Activated naive CD8-positive, alpha-beta T cell treated with anti-CD3 and anti-CD28 coated beads for 36 hours (primary cell): ENCODE measurements around the gene ITGA1. TPM values are rescaled to one million over a fixed set of nuclear protein-coding genes. Genes with fewer than 3 reads are reported as not detected.
A peak's percentile ranks its signal among the peaks of the same experiment; 100 is the strongest.
"Not testable (repeated sequence)": the region's sequence is repeated elsewhere in the genome, so short reads cannot be mapped to it uniquely, and the experiment has no call there.

Experiments used
- DNase-seq: peaks from one replicate; pipeline ENCODE4 v3.0.0; 2021
- H3K27ac Mint-ChIP-seq: one replicate; pipeline ENCODE4 v1.8.0; 2022; ENCODE audit warnings: mild to moderate bottlenecking, moderate library complexity, mixed read lengths
- H3K27me3 Mint-ChIP-seq: one replicate; pipeline ENCODE4 v1.8.0; 2022; ENCODE audit warnings: mild to moderate bottlenecking, mixed read lengths
- H3K36me3 Mint-ChIP-seq: one replicate; pipeline ENCODE4 v1.8.0; 2021; ENCODE audit warnings: mild to moderate bottlenecking, mixed read lengths
- H3K4me1 Mint-ChIP-seq: one replicate; pipeline ENCODE4 v1.8.0; 2021; ENCODE audit warnings: mixed read lengths
- H3K4me3 Mint-ChIP-seq: one replicate; pipeline ENCODE4 v1.8.0; 2022; ENCODE audit warnings: mild to moderate bottlenecking, moderate library complexity, mixed read lengths
- H3K9me3 Mint-ChIP-seq: one replicate; pipeline ENCODE4 v1.8.0; 2022; ENCODE audit warnings: mixed read lengths
- total RNA-seq, 2 experiments: library from RNA; stranded (reverse); gene quantifications; one replicate each; pipeline ENCODE4 v1.2.3, GENCODE V29; 2021

Gene ITGA1
- total RNA-seq, 2 experiments from 2014 or later = 6.9 to 9.9 TPM

- not testable (repeated sequence) for H3K27ac Mint-ChIP-seq, H3K36me3 Mint-ChIP-seq, DNase-seq, H3K4me3 Mint-ChIP-seq, H3K4me1 Mint-ChIP-seq
- Mint-ChIP-seq H3K27me3 (peaks cover 27% of the 10 kb centered on the region), H3K9me3 (peaks cover 14% of the 10 kb centered on the region)
These were observed 188.4 kb downstream of the ITGA1 start for GRCh38 chr5:52976157-52976556.

DNA sequence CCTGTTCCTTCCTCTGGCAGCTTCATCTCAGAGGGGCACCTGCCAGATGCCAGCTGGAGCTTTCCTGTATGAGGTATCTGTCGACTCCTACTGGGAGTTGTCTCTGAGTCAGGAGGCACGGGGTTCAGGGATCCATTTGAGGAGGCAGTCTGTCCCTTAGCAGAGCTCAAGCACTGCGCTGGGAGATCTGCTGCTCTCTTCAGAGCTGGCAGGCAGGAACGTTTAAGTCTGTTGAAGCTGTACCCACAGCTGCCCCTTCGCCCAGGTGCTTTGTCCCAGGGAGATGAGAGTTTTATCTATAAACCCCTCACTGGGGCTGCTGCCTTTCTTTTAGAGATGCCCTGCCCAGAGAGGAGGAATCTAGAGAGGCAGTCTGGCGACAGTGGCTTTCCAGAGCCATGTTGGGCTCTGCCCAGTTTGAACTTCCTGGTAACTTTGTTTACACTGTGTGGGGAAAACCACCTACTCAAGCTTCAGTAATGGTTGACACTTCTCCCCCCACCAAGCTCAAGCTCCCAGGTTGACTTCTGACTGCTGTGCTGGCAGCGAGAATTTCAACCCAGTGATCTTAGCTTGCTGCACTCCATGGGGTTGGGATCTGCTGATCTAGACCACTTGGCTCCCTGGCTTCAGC, 189.7 kb downstream of the ITGA1 start:
- Mint-ChIP-seq H3K27me3 (peaks cover 34% of the 10 kb centered on the region), H3K4me3 (no peak overlapping the region), H3K9me3 (peaks cover 14% of the 10 kb centered on the region), H3K36me3 (peaks cover 3% of the 10 kb centered on the region), H3K4me1 (no peaks in the 10 kb centered on the region), H3K27ac (no peak overlapping the region)
- no peak for DNase-seq

DNA sequence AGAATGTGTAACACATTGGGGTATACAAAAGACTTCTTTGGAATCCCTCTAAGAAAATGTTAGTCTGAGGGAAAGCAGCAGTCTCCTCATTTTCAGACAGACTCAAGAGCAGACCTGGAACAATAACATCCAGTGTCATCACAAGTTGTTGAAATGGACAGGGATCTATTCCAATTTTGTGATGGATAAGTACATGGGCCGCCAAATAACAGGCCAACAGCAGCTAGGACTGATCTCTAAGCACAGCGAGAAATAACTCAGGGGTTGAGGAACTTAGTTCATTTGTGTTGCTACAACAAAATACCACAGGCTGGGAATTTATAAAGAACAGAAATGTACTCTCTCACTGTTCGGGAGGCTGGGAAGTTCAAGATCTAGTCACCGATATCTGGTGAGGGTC, 193.8 kb downstream of the ITGA1 start:
- Mint-ChIP-seq H3K4me3 (no peak overlapping the region), H3K4me1 (peaks cover 14% of the 10 kb centered on the region), H3K27ac (no peak overlapping the region), H3K36me3 (peaks cover 3% of the 10 kb centered on the region), H3K27me3 (peaks cover 60% of the 10 kb centered on the region), H3K9me3 (peaks cover 5% of the 10 kb centered on the region)
- no peak for DNase-seq

DNA sequence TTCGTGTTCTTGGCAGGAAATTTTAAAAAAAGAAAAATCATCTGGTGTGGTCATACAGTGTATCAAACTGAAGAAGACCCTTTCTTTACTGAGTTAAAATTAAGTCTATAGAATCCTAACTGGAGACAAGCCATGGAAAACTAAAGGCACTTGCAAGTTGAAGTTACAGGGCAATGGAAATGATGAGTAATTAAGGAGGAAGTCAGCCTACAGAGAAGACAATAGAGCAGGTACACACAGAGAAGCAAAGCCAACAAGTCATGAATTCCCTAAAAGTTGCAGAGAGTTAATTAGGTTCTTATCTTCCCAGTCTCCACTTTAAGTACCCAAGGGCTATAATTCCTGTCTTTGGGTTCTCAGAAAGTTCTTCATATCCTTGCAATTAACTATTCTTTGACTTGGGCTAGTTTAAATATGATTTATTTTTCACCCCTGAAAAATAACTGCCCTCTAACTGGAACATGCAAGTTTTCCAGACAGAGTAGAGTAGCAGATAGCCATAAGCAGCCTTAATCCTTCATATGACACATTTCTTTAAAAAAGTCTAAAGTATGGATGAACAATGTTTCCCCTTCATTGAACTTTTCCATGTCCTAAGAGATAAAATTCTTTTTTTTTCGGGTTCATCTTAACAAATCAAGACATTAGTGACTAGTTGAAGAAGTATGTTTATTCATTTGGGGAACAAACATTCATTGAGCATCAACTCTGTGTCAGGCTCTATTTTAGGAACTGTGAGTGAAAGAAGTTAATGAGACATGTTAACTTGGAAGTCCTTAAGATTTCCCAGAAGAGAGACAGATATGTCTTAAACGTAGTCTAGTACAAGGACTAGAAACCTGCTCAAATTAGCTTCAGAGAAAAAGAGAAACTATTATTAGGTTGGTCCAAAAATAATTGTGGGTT, 196.3 kb downstream of the ITGA1 start:
- no peaks in the 10 kb centered on the region for H3K9me3 Mint-ChIP-seq
- no peak for DNase-seq
- peaks cover 77% of the 10 kb centered on the region for H3K27me3 Mint-ChIP-seq
- H3K4me3 Mint-ChIP-seq = no peak overlapping the region
- peaks cover 28% of the 10 kb centered on the region for H3K4me1 Mint-ChIP-seq
- H3K27ac Mint-ChIP-seq = no peak overlapping the region
- no peaks in the 10 kb centered on the region for H3K36me3 Mint-ChIP-seq

DNA sequence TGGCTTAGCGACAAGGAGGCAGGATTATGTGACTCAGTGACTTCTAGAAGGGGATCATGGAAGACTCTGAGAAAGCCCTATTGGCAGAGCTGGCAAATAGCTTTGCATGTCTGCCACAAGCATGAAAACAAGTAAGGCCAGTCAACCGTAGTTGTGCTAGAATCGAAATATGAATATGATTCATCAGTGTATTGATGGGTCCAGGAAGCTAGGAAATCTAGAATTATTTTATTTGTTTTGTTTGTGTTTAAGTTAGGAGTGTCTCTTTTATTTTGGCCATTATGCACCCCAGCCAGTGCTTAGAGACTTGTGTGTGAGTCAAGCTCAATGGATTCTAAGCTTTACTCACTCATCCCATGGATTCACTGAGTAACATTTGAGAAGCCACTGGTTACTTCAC, 197.6 kb downstream of the ITGA1 start:
- H3K27me3 Mint-ChIP-seq = peaks cover 71% of the 10 kb centered on the region
- no peaks in the 10 kb centered on the region for H3K9me3 Mint-ChIP-seq
- H3K27ac Mint-ChIP-seq = no peak overlapping the region
- H3K4me3 Mint-ChIP-seq = no peak overlapping the region
- DNase-seq = no peak
- peaks cover 30% of the 10 kb centered on the region for H3K4me1 Mint-ChIP-seq
- H3K36me3 Mint-ChIP-seq = no peaks in the 10 kb centered on the region

DNA sequence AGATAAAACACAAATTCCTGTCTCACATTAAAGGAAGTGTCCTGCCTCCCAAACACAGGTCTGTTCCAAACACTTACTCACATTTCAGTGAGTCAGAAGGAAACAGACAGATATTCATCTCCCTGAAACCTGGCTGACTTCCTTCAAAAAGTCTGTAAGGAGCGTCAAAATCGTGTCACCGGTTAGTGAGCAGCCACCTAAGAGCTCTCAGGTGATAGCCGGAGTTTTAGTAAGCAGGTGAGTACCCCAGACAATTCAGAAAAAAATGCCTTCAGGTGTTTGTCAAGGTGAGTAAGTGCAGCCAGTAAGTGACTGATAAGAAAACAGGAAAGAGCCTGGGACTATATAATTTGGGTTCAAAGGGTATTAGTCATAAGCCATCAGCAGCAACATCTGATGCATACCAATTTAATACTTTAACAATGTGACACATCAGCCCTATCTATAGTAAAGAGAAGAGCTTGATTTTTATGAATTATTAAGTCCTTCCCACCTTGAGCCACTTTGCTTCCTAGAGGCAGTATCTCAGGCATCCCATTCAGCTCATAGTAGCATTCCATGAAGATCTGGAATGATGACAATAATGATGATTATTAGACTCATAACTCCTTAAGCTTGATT, 200.1 kb downstream of the ITGA1 start:
- Mint-ChIP-seq H3K36me3 (peaks cover 2% of the 10 kb centered on the region), H3K27me3 (peaks cover 72% of the 10 kb centered on the region), H3K4me1 (peaks cover 30% of the 10 kb centered on the region), H3K9me3 (no peaks in the 10 kb centered on the region), H3K27ac (no peak overlapping the region), H3K4me3 (no peak overlapping the region)
- no peak for DNase-seq

DNA sequence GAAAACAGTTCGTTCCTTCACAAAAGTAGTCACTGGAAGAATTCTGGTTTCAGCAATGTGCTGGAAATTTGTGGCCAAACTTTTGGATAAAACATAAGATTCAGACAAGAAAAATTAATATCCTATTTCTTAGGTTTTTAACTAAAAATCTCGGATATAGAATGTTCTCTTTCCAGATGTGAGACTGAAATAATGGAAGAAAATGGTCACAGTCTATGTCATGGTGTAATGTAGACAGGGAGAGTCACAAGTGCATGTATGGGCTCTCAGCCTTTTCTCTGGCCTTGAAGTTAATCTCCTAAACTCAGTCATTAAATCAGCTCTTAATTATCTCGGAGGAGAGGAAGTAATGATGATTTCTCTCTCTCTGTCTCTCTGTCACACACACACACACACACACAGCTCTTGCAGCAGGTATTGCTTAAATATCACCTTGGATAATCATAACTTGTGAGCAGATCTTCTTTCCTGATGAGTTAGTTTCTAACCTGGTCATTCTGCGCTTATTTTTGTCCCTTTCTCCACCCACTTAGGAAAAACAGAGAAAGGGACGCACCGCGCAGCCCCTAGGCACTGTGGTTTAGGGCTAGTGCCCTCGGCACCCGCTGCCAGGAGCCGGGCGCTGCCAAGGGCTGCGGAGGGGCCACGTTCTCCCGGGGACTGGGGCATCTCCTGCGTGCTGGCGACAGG, 200.8 kb downstream of the ITGA1 start:
- Mint-ChIP-seq H3K27ac (no peak overlapping the region), H3K4me1 (peaks cover 27% of the 10 kb centered on the region), H3K36me3 (peaks cover 2% of the 10 kb centered on the region), H3K4me3 (peak overlapping the region; percentile 67), H3K9me3 (no peaks in the 10 kb centered on the region), H3K27me3 (peaks cover 70% of the 10 kb centered on the region)
- DNase-seq = no peak

DNA sequence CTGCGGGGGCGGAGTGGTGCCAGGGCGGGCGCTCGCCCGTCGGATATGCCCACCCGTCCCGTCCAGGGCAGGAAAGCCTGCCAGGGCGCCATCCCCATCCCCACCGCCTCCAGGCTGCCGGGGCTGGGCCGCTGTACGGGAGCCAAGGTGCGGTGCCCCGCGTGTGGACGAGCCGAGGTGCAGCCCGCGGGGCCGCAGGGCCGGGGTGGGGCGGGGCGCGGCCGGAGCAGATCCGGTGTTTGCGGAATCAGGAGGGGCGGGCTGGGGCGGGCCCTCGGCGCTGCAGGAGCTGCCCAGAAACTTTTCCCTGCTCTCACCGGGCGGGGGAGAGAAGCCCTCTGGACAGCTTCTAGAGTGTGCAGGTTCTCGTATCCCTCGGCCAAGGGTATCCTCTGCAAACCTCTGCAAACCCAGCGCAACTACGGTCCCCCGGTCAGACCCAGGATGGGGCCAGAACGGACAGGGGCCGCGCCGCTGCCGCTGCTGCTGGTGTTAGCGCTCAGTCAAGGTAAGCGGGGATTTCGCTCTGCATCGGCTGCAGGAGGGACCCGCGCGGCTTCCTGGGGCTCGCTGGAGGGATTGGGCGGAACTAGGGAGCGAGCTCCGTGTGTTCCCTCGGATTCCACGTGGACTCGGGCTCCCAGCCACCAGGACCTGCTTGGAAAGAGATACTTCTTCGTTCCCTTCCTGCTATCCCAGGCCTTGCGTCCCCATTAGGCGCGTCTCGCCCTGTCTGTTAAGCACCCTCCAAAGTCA, 201.5 kb downstream of the ITGA1 start, which contains the start of gene ITGA2:
ITGA2 (plus strand) TSS at position 328 of the 756 bp plus-strand sequence; CDS start at position 445, 117 bp downstream.
- peaks cover 21% of the 10 kb centered on the region for H3K4me1 Mint-ChIP-seq

GRCh38 chr5:52989781-52990527, 202.2 kb downstream of the ITGA1 start:
- H3K4me3 Mint-ChIP-seq = peak overlapping the region; percentile 74
- peaks cover 2% of the 10 kb centered on the region for H3K36me3 Mint-ChIP-seq
- peaks cover 60% of the 10 kb centered on the region for H3K27me3 Mint-ChIP-seq
- DNase-seq = peak; percentile 40
- H3K27ac Mint-ChIP-seq = no peak overlapping the region
- peaks cover 20% of the 10 kb centered on the region for H3K4me1 Mint-ChIP-seq
- H3K9me3 Mint-ChIP-seq = no peaks in the 10 kb centered on the region

More for the DNA sequence above, 201.5 kb downstream of the ITGA1 start, which contains the start of gene ITGA2:
- peaks cover 2% of the 10 kb centered on the region for H3K36me3 Mint-ChIP-seq
- peak; percentile 35 for DNase-seq
- no peak within 1 kb of the TSS for H3K27ac Mint-ChIP-seq
- H3K4me3 Mint-ChIP-seq = peak within 1 kb of the TSS; percentile 74
- H3K9me3 Mint-ChIP-seq = no peaks in the 10 kb centered on the region
- H3K27me3 Mint-ChIP-seq = peaks cover 67% of the 10 kb centered on the region

- Mint-ChIP-seq H3K27me3 (peaks cover 55% of the 10 kb centered on the region), H3K4me3 (no peak overlapping the region), H3K36me3 (peaks cover 2% of the 10 kb centered on the region), H3K27ac (no peak overlapping the region), H3K4me1 (peaks cover 17% of the 10 kb centered on the region), H3K9me3 (no peaks in the 10 kb centered on the region)
- no peak for DNase-seq
These were observed 202.8 kb downstream of the ITGA1 start for GRCh38 chr5:52990528-52990925.

DNA sequence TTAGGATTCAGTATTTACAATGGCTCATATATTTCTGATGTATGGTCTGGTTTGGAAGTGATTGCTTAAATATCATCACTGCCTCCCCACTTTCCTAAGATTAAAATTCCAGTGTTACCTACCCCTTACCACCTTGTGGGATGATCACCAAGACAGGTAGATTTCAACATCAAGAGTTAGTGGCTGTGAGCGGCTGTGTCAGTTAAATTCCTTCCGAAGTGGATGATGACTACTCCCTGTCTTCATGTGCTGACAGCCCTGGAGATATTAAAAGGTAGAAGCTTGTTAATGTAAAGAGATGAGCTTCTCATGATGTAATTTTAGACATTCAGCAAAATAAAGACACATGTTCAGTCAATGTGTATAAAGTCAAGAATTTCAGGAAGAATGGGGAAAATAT, 205.7 kb downstream of the ITGA1 start:
- no peaks in the 10 kb centered on the region for H3K9me3 Mint-ChIP-seq
- H3K27ac Mint-ChIP-seq = no peak overlapping the region
- DNase-seq = no peak
- H3K27me3 Mint-ChIP-seq = peaks cover 38% of the 10 kb centered on the region
- H3K4me1 Mint-ChIP-seq = peaks cover 6% of the 10 kb centered on the region
- peaks cover 2% of the 10 kb centered on the region for H3K36me3 Mint-ChIP-seq
- no peak overlapping the region for H3K4me3 Mint-ChIP-seq

DNA sequence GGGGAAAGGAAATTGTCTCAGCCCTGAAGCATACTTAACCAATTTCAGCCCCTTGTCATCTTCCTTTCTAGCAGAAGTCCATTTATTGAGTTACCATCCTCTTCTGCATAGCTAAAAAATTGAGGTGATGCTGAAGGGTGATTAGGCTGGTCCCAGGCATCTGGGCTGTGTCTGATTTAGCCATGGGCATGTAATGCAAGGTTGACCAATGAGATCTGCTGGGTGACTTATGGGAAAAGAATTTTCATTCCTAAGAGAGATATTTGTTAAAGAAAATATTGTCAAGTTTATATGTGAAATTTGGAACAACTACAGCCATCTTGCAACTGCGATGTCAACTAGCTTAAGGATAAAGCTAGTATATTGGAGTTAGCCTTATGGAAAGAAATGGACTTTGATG, 206.6 kb downstream of the ITGA1 start:
- Mint-ChIP-seq H3K4me1 (peaks cover 2% of the 10 kb centered on the region), H3K9me3 (no peaks in the 10 kb centered on the region), H3K36me3 (peaks cover 2% of the 10 kb centered on the region), H3K27me3 (peaks cover 34% of the 10 kb centered on the region), H3K27ac (no peak overlapping the region), H3K4me3 (no peak overlapping the region)
- no peak for DNase-seq

DNA sequence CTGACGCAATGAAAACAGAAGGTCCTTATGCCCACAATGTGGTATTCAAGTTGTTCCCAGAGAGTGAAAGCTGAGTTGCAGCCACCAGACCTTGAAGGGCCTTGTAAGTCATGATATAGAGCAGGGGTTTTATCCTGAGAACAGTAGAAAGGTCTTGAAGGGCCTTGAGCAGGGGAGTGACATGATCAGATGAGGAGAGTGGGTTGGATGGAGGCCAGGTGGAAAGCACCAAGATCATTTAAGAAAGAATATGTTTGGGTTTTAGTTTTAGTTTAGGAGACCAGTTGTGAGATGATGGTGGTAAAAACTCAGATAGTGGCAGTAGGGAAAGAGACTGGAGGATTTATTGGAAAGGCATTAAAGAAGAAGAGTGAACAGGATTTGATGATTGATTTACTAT, 207.4 kb downstream of the ITGA1 start:
- no peak for DNase-seq
- Mint-ChIP-seq H3K27ac (no peak overlapping the region), H3K36me3 (peaks cover 2% of the 10 kb centered on the region), H3K27me3 (peaks cover 31% of the 10 kb centered on the region), H3K4me1 (peaks cover 2% of the 10 kb centered on the region), H3K9me3 (no peaks in the 10 kb centered on the region), H3K4me3 (no peak overlapping the region)

DNA sequence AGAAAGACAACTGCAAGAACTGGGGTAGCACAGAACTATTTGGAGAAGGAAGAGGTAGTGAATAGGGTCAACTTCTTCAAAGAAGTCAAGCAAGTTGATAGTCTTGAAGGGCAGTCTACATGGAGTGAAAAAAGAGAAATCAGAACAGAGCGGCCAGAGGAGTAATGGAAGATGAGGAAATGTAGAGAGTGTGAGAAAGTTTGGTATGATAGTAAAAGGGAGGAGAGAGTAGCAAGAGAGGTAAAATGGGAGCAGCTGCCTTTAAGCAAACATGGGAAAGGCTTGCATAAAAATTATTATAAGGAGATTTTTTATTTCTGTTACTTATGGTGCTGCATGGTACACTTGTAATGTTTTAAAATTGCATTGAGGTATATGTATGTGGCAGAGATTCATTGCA, 208.2 kb downstream of the ITGA1 start:
- H3K36me3 Mint-ChIP-seq = peaks cover 2% of the 10 kb centered on the region
- no peak overlapping the region for H3K27ac Mint-ChIP-seq
- no peaks in the 10 kb centered on the region for H3K9me3 Mint-ChIP-seq
- H3K27me3 Mint-ChIP-seq = peaks cover 23% of the 10 kb centered on the region
- H3K4me3 Mint-ChIP-seq = no peak overlapping the region
- H3K4me1 Mint-ChIP-seq = no peaks in the 10 kb centered on the region
- no peak for DNase-seq
